ENCODE results near the gene FOXP1.

FOXP1 gene

GRCh38 chr3:71107926-71108325 is 475.6 kb downstream of the FOXP1 start:
- no peaks in the 10 kb centered on the region for H3K27me3 ChIP-seq (ENCODE audit: control insufficient read depth in 2 of 2, insufficient read depth in 2 of 2, low read length in 2 of 2)
- no peak overlapping the region for H3K27ac ChIP-seq (ENCODE audit: low read depth in 2 of 2, low read length in 2 of 2)
- peaks cover 15 to 22% of the 10 kb centered on the region in 2 donors for H3K4me1 ChIP-seq (ENCODE audit: control insufficient read depth in 2 of 2, insufficient read depth in 2 of 2, low read length in 2 of 2)
- peaks cover 24 to 25% of the 10 kb centered on the region in 2 donors for H3K36me3 ChIP-seq (ENCODE audit: control insufficient read depth in 2 of 2, insufficient read depth in 2 of 2, low read length in 2 of 2)
- H3K9me3 ChIP-seq (ENCODE audit: control insufficient read depth in 2 of 2, low read length in 2 of 2) = no peaks in the 10 kb centered on the region
- peak overlapping the region in 1 of 2 donors; percentile 5 for H3K9ac ChIP-seq (ENCODE audit: low read depth in 1 of 2, low read length in 2 of 2)
- no peak overlapping the region for H3K4me3 ChIP-seq (ENCODE audit: low read length in 2 of 2)

DNA sequence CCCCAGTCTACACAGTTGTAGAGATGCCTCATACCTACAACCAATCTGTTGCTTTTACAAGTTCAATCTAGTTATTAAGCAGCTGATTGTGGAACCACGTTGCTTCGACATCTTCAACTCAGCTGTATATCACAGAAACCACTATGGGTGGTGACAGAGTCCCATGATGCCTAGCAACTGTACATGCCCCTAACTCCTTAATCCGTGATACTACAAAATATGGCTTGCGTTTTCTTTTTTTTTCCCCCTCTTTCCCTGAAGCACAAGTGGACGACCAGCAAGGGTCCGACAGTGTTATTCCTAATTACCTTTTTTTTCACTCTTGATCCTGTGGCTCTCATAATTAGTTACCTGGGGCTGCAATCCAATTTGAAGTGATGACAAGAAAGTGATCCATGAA is 478.6 kb downstream of the FOXP1 start:
- Histone ChIP-seq H3K4me1 (ENCODE audit: control insufficient read depth in 2 of 2, insufficient read depth in 2 of 2, low read length in 2 of 2) (peaks cover 22 to 28% of the 10 kb centered on the region in 2 donors), H3K27ac (ENCODE audit: low read depth in 2 of 2, low read length in 2 of 2) (peak overlapping the region in 1 of 2 donors; percentile 27), H3K9me3 (ENCODE audit: control insufficient read depth in 2 of 2, low read length in 2 of 2) (no peaks in the 10 kb centered on the region), H3K4me3 (ENCODE audit: low read length in 2 of 2) (no peak overlapping the region), H3K9ac (ENCODE audit: low read depth in 1 of 2, low read length in 2 of 2) (no peak overlapping the region), H3K36me3 (ENCODE audit: control insufficient read depth in 2 of 2, insufficient read depth in 2 of 2, low read length in 2 of 2) (peaks cover 8 to 16% of the 10 kb centered on the region in 2 donors), H3K27me3 (ENCODE audit: control insufficient read depth in 2 of 2, insufficient read depth in 2 of 2, low read length in 2 of 2) (no peaks in the 10 kb centered on the region)

GRCh38 chr3:71104556-71104955 is 479.0 kb downstream of the FOXP1 start:
- no peak overlapping the region for H3K4me3 ChIP-seq (ENCODE audit: low read length in 2 of 2)
- H3K27me3 ChIP-seq (ENCODE audit: control insufficient read depth in 2 of 2, insufficient read depth in 2 of 2, low read length in 2 of 2) = no peaks in the 10 kb centered on the region
- H3K4me1 ChIP-seq (ENCODE audit: control insufficient read depth in 2 of 2, insufficient read depth in 2 of 2, low read length in 2 of 2) = peaks cover 22 to 25% of the 10 kb centered on the region in 2 donors
- H3K9ac ChIP-seq (ENCODE audit: low read depth in 1 of 2, low read length in 2 of 2) = no peak overlapping the region
- no peaks in the 10 kb centered on the region for H3K9me3 ChIP-seq (ENCODE audit: control insufficient read depth in 2 of 2, low read length in 2 of 2)
- peak overlapping the region; percentile 23 to 27 for H3K27ac ChIP-seq (ENCODE audit: low read depth in 2 of 2, low read length in 2 of 2)
- H3K36me3 ChIP-seq (ENCODE audit: control insufficient read depth in 2 of 2, insufficient read depth in 2 of 2, low read length in 2 of 2) = peaks cover 8 to 14% of the 10 kb centered on the region in 2 donors

- H3K9ac ChIP-seq (ENCODE audit: low read depth in 1 of 2, low read length in 2 of 2) = no peak overlapping the region
- H3K9me3 ChIP-seq (ENCODE audit: control insufficient read depth in 2 of 2, low read length in 2 of 2) = no peaks in the 10 kb centered on the region
- peaks cover 8 to 11% of the 10 kb centered on the region in 2 donors for H3K36me3 ChIP-seq (ENCODE audit: control insufficient read depth in 2 of 2, insufficient read depth in 2 of 2, low read length in 2 of 2)
- no peaks in the 10 kb centered on the region for H3K27me3 ChIP-seq (ENCODE audit: control insufficient read depth in 2 of 2, insufficient read depth in 2 of 2, low read length in 2 of 2)
- H3K4me3 ChIP-seq (ENCODE audit: low read length in 2 of 2) = no peak overlapping the region
- peak overlapping the region in 1 of 2 donors; percentile 23 for H3K27ac ChIP-seq (ENCODE audit: low read depth in 2 of 2, low read length in 2 of 2)
- peaks cover 20 to 21% of the 10 kb centered on the region in 2 donors for H3K4me1 ChIP-seq (ENCODE audit: control insufficient read depth in 2 of 2, insufficient read depth in 2 of 2, low read length in 2 of 2)
Measured at GRCh38 chr3:71104121-71104541, 479.4 kb downstream of the FOXP1 start.

GRCh38 chr3:71103430-71103921 is 480.1 kb downstream of the FOXP1 start:
- H3K9me3 ChIP-seq (ENCODE audit: control insufficient read depth in 2 of 2, low read length in 2 of 2) = no peaks in the 10 kb centered on the region
- H3K9ac ChIP-seq (ENCODE audit: low read depth in 1 of 2, low read length in 2 of 2) = no peak overlapping the region
- peaks cover 19 to 21% of the 10 kb centered on the region in 2 donors for H3K4me1 ChIP-seq (ENCODE audit: control insufficient read depth in 2 of 2, insufficient read depth in 2 of 2, low read length in 2 of 2)
- peaks cover 8 to 9% of the 10 kb centered on the region in 2 donors for H3K36me3 ChIP-seq (ENCODE audit: control insufficient read depth in 2 of 2, insufficient read depth in 2 of 2, low read length in 2 of 2)
- H3K4me3 ChIP-seq (ENCODE audit: low read length in 2 of 2) = no peak overlapping the region
- peak overlapping the region in 1 of 2 donors; percentile 1 for H3K27ac ChIP-seq (ENCODE audit: low read depth in 2 of 2, low read length in 2 of 2)
- H3K27me3 ChIP-seq (ENCODE audit: control insufficient read depth in 2 of 2, insufficient read depth in 2 of 2, low read length in 2 of 2) = no peaks in the 10 kb centered on the region

DNA sequence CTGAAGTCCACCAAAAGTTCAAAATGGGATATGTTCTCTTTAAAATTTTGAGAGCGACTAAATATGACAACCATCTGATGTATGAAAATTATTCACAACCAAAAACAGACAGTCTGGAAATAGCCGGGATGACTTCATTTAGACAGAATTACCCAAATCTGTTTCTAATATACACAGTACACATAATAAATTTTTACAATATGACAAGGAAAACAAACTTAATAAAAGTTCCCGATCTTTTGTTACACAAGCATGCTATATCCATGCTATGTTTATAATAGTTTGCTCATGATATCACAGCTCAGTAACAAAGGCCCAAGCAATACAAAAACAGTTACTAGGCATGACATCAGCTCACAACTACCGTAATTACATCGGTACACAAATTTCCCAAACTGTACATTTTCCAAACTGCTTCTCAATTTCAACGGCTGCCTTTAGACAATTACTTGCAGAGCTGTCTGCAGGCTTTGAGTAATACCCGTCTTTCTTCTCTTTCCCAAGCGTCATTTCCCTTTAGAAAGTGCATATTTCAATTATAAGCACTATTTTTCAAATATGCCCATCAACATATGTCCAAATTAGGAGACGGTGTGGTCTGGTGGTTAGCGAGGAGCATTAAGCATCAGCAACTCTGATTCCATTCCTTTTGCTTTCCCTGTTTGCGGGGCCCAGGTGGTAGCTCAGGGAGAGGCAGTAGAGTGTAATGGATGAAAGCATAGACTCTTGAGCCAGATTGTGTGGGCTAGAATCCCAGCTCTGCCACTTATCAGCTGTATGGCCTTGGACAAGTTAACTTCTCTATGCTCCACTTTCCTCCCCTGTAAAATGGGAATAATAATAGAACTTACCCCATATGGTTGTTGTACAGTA is 481.2 kb downstream of the FOXP1 start:
- Histone ChIP-seq H3K27me3 (ENCODE audit: control insufficient read depth in 2 of 2, insufficient read depth in 2 of 2, low read length in 2 of 2) (no peaks in the 10 kb centered on the region), H3K9me3 (ENCODE audit: control insufficient read depth in 2 of 2, low read length in 2 of 2) (no peaks in the 10 kb centered on the region), H3K4me1 (ENCODE audit: control insufficient read depth in 2 of 2, insufficient read depth in 2 of 2, low read length in 2 of 2) (peaks cover 14 to 19% of the 10 kb centered on the region in 2 donors), H3K36me3 (ENCODE audit: control insufficient read depth in 2 of 2, insufficient read depth in 2 of 2, low read length in 2 of 2) (peaks cover 8 to 9% of the 10 kb centered on the region in 2 donors), H3K4me3 (ENCODE audit: low read length in 2 of 2) (no peak overlapping the region), H3K9ac (ENCODE audit: low read depth in 1 of 2, low read length in 2 of 2) (no peak overlapping the region), H3K27ac (ENCODE audit: low read depth in 2 of 2, low read length in 2 of 2) (peak overlapping the region; percentile 14 to 25)

GRCh38 chr3:71101626-71102025 is 481.9 kb downstream of the FOXP1 start:
- Histone ChIP-seq H3K36me3 (ENCODE audit: control insufficient read depth in 2 of 2, insufficient read depth in 2 of 2, low read length in 2 of 2) (peaks cover 8 to 9% of the 10 kb centered on the region in 2 donors), H3K27me3 (ENCODE audit: control insufficient read depth in 2 of 2, insufficient read depth in 2 of 2, low read length in 2 of 2) (no peaks in the 10 kb centered on the region), H3K4me3 (ENCODE audit: low read length in 2 of 2) (no peak overlapping the region), H3K9me3 (ENCODE audit: control insufficient read depth in 2 of 2, low read length in 2 of 2) (no peaks in the 10 kb centered on the region), H3K9ac (ENCODE audit: low read depth in 1 of 2, low read length in 2 of 2) (no peak overlapping the region), H3K4me1 (ENCODE audit: control insufficient read depth in 2 of 2, insufficient read depth in 2 of 2, low read length in 2 of 2) (peaks cover 14 to 19% of the 10 kb centered on the region in 2 donors), H3K27ac (ENCODE audit: low read depth in 2 of 2, low read length in 2 of 2) (peak overlapping the region in 1 of 2 donors; percentile 14)

- H3K9me3 ChIP-seq (ENCODE audit: control insufficient read depth in 2 of 2, low read length in 2 of 2) = no peaks in the 10 kb centered on the region
- no peak overlapping the region for H3K27ac ChIP-seq (ENCODE audit: low read depth in 2 of 2, low read length in 2 of 2)
- no peaks in the 10 kb centered on the region for H3K27me3 ChIP-seq (ENCODE audit: control insufficient read depth in 2 of 2, insufficient read depth in 2 of 2, low read length in 2 of 2)
- H3K4me3 ChIP-seq (ENCODE audit: low read length in 2 of 2) = no peak overlapping the region
- H3K4me1 ChIP-seq (ENCODE audit: control insufficient read depth in 2 of 2, insufficient read depth in 2 of 2, low read length in 2 of 2) = peaks cover 14 to 18% of the 10 kb centered on the region in 2 donors
- no peak overlapping the region for H3K9ac ChIP-seq (ENCODE audit: low read depth in 1 of 2, low read length in 2 of 2)
- peaks cover 8 to 9% of the 10 kb centered on the region in 2 donors for H3K36me3 ChIP-seq (ENCODE audit: control insufficient read depth in 2 of 2, insufficient read depth in 2 of 2, low read length in 2 of 2)
Measured at GRCh38 chr3:71101014-71101413, 482.5 kb downstream of the FOXP1 start.

GRCh38 chr3:71099997-71100719 is 483.4 kb downstream of the FOXP1 start:
- Histone ChIP-seq H3K9me3 (ENCODE audit: control insufficient read depth in 2 of 2, low read length in 2 of 2) (no peaks in the 10 kb centered on the region), H3K4me3 (ENCODE audit: low read length in 2 of 2) (no peak overlapping the region), H3K9ac (ENCODE audit: low read depth in 1 of 2, low read length in 2 of 2) (no peak overlapping the region), H3K27ac (ENCODE audit: low read depth in 2 of 2, low read length in 2 of 2) (no peak overlapping the region), H3K27me3 (ENCODE audit: control insufficient read depth in 2 of 2, insufficient read depth in 2 of 2, low read length in 2 of 2) (no peaks in the 10 kb centered on the region), H3K4me1 (ENCODE audit: control insufficient read depth in 2 of 2, insufficient read depth in 2 of 2, low read length in 2 of 2) (peaks cover 12 to 14% of the 10 kb centered on the region in 2 donors), H3K36me3 (ENCODE audit: control insufficient read depth in 2 of 2, insufficient read depth in 2 of 2, low read length in 2 of 2) (peaks cover 8% of the 10 kb centered on the region in 2 donors)

- H3K4me3 ChIP-seq (ENCODE audit: low read length in 2 of 2) = no peak overlapping the region
- H3K4me1 ChIP-seq (ENCODE audit: control insufficient read depth in 2 of 2, insufficient read depth in 2 of 2, low read length in 2 of 2) = peaks cover 4% of the 10 kb centered on the region in 2 donors
- H3K27me3 ChIP-seq (ENCODE audit: control insufficient read depth in 2 of 2, insufficient read depth in 2 of 2, low read length in 2 of 2) = no peaks in the 10 kb centered on the region
- no peaks in the 10 kb centered on the region for H3K9me3 ChIP-seq (ENCODE audit: control insufficient read depth in 2 of 2, low read length in 2 of 2)
- no peak overlapping the region for H3K9ac ChIP-seq (ENCODE audit: low read depth in 1 of 2, low read length in 2 of 2)
- peaks cover 2 to 3% of the 10 kb centered on the region in 2 donors for H3K36me3 ChIP-seq (ENCODE audit: control insufficient read depth in 2 of 2, insufficient read depth in 2 of 2, low read length in 2 of 2)
- H3K27ac ChIP-seq (ENCODE audit: low read depth in 2 of 2, low read length in 2 of 2) = no peak overlapping the region
Measured at GRCh38 chr3:71097557-71097956, 486.0 kb downstream of the FOXP1 start.

Measured in mucosa of rectum (tissue), 2 donors.